Measurements from ENCODE around the gene WDR62.
"Not testable (repeated sequence)": the region's sequence is repeated elsewhere in the genome, so short reads cannot be mapped to it uniquely, and the experiment has no call there.

WDR62 gene

GRCh38 chr19:36032251-36033104 lies 22.2 kb upstream of the WDR62 start, which contains the start of gene CLIP3:
Gene CLIP3, minus strand, starts transcription at chr19:36032873. Its CDS starts 516 bp downstream, at chr19:36032357.
- DNase-seq (ENCODE audit: low read depth) = no peak

- no peak for DNase-seq (ENCODE audit: low read depth)
These were observed 14.2 kb upstream of the WDR62 start for GRCh38 chr19:36040495-36040894.

GRCh38 chr19:36041092-36041491 lies 13.6 kb upstream of the WDR62 start:
- not testable (repeated sequence) for DNase-seq (ENCODE audit: low read depth)

GRCh38 chr19:36041831-36042230 lies 12.9 kb upstream of the WDR62 start:
- peak; percentile 81 for DNase-seq (ENCODE audit: low read depth)

GRCh38 chr19:36043952-36044351 lies 10.7 kb upstream of the WDR62 start:
- no peak for DNase-seq (ENCODE audit: low read depth)

- no peak for DNase-seq (ENCODE audit: low read depth)
These were observed 8.2 kb upstream of the WDR62 start for GRCh38 chr19:36046443-36047050.

GRCh38 chr19:36047835-36048234 lies 6.9 kb upstream of the WDR62 start:
- DNase-seq (ENCODE audit: low read depth) = no peak

- no peak for DNase-seq (ENCODE audit: low read depth)
These were observed 5.5 kb upstream of the WDR62 start for GRCh38 chr19:36049080-36049698.

- no peak for DNase-seq (ENCODE audit: low read depth)
These were observed 3.5 kb upstream of the WDR62 start for GRCh38 chr19:36051236-36051635.

- no peak for DNase-seq (ENCODE audit: low read depth)
These were observed 3.1 kb upstream of the WDR62 start for GRCh38 chr19:36051637-36052036.

- peak; percentile 92 for DNase-seq (ENCODE audit: low read depth)
These were observed 471 bp upstream of the WDR62 start, which contains the start of gene THAP8 for GRCh38 chr19:36054119-36054732. Gene THAP8, minus strand, starts transcription at chr19:36054285. Its CDS starts 68 bp downstream, at chr19:36054217.

GRCh38 chr19:36058481-36059179 lies 3.9 kb downstream of the WDR62 start:
- no peak for DNase-seq (ENCODE audit: low read depth)

GRCh38 chr19:36059180-36059910 lies 4.6 kb downstream of the WDR62 start:
- no peak for DNase-seq (ENCODE audit: low read depth)

GRCh38 chr19:36060430-36060829 lies 5.7 kb downstream of the WDR62 start:
- no peak for DNase-seq (ENCODE audit: low read depth)

- DNase-seq (ENCODE audit: low read depth) = no peak
These were observed 6.7 kb downstream of the WDR62 start for GRCh38 chr19:36061367-36061766.

GRCh38 chr19:36064826-36065225 lies 10.1 kb downstream of the WDR62 start:
- no peak for DNase-seq (ENCODE audit: low read depth)

- DNase-seq (ENCODE audit: low read depth) = no peak
These were observed 13.0 kb downstream of the WDR62 start for GRCh38 chr19:36067681-36068080.

GRCh38 chr19:36068810-36069499 lies 14.3 kb downstream of the WDR62 start:
- DNase-seq (ENCODE audit: low read depth) = not testable (repeated sequence)

GRCh38 chr19:36072081-36072480 lies 17.4 kb downstream of the WDR62 start:
- no peak for DNase-seq (ENCODE audit: low read depth)

- no peak for DNase-seq (ENCODE audit: low read depth)
These were observed 18.6 kb downstream of the WDR62 start for GRCh38 chr19:36073121-36073876.
